HUES48 (cell line): Measurements from ENCODE around the gene SCFD2.

ENCODE experiments used
- H3K27ac ChIP-seq: one replicate; pipeline ENCODE4 v1.7.0; 2013; ENCODE audit warnings: low read depth, low read length, inconsistent platforms
- H3K27me3 ChIP-seq: 2 replicates; pipeline ENCODE4 v1.6.1; 2013; ENCODE audit warnings: mild to moderate bottlenecking, low read length; ENCODE audit not compliant: control insufficient read depth, insufficient read depth
- H3K36me3 ChIP-seq: 2 replicates; pipeline ENCODE4 v1.6.1; 2013; ENCODE audit warnings: low read length; ENCODE audit not compliant: control insufficient read depth, insufficient read depth
- H3K4me1 ChIP-seq: 2 replicates; pipeline ENCODE4 v1.6.1; 2013; ENCODE audit warnings: mild to moderate bottlenecking, low read length; ENCODE audit not compliant: control insufficient read depth, insufficient read depth
- H3K4me3 ChIP-seq: 2 replicates; pipeline ENCODE4 v1.5.1; 2013; ENCODE audit warnings: mild to moderate bottlenecking, low read depth, low read length
- H3K9ac ChIP-seq: 2 replicates; pipeline ENCODE4 v1.6.1; 2013; ENCODE audit warnings: mild to moderate bottlenecking, low read depth, low read length, moderate library complexity
- H3K9me3 ChIP-seq: 2 replicates; pipeline ENCODE4 v1.6.1; 2013; ENCODE audit warnings: low read length; ENCODE audit not compliant: control insufficient read depth, insufficient read depth

The SCFD2 gene

DNA sequence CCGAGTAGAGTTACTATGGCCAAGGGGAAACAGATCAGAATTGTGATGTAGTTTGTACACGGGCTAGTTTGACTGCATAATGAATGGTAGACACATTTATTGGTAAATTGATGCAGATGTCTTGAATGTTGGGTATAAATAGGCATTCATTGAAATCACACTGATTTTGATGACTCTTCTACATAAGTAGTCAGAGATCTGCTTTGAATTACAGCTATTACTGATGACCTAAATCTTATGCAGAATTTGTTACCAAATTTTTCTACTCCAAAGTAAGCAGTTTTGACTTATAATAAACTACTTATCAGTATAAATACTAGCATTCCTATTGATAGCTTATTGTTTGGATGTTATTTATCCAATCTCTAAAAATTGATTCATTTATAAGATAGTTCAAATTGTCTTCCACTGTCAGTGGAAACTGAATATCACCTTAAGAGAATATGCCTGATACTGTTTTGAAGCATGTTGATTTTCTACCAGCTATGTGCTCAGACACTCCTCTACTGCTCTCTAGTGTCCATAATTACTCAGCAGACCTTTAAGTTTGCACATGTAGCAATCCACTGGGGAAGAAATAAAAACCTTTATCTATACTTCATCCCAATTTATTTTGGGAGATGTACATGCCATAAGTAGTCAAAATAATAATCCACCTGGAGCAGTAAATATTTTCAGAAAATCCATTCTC lies 383.5 kb downstream of the SCFD2 start:
- H3K27me3 ChIP-seq, result no peaks in the 10 kb centered on the region
- H3K36me3 ChIP-seq, result no peaks in the 10 kb centered on the region
- no peak overlapping the region for H3K9ac ChIP-seq
- no peak overlapping the region for H3K27ac ChIP-seq
- H3K9me3 ChIP-seq, result no peaks in the 10 kb centered on the region
- H3K4me3 ChIP-seq, result no peak overlapping the region
- no peaks in the 10 kb centered on the region for H3K4me1 ChIP-seq

DNA sequence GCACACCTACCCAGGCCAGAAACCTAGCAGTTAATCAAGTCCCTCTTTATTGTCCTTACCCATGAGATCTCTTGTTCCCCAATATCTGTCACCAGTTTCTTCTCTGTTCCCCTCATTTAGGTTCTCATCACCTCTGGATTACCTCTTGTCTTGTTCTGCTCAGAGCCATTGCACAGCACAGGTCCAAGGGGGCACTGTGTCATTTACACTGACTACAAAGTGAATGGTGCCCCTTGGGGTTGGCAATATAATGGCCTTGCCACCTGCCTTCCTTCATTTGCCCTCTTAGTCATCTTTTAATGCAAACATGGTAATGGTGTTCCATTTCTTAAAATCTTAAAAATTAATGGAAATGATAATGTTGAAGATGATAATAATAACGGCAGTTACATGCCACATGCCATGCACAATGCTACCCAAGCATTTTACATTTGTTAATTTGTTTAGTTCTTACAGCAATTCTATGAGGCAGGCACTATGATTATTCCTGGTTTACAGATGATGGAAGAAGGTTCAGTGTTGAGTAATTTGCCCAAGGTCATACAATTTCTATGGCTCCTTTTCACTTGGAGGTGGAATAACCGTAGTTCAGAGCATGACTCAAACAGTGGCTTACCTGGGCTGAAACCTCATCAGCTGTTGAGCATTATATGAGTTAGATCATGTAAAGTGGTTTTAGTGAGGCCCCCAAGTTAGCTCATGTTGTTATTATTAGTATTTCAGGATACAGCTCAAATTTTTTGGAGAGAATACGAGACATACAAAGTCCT lies 385.9 kb downstream of the SCFD2 start:
- no peaks in the 10 kb centered on the region for H3K27me3 ChIP-seq
- H3K9ac ChIP-seq, result no peak overlapping the region
- H3K27ac ChIP-seq, result no peak overlapping the region
- no peaks in the 10 kb centered on the region for H3K36me3 ChIP-seq
- no peaks in the 10 kb centered on the region for H3K4me1 ChIP-seq
- H3K9me3 ChIP-seq, result no peaks in the 10 kb centered on the region
- no peak overlapping the region for H3K4me3 ChIP-seq

DNA sequence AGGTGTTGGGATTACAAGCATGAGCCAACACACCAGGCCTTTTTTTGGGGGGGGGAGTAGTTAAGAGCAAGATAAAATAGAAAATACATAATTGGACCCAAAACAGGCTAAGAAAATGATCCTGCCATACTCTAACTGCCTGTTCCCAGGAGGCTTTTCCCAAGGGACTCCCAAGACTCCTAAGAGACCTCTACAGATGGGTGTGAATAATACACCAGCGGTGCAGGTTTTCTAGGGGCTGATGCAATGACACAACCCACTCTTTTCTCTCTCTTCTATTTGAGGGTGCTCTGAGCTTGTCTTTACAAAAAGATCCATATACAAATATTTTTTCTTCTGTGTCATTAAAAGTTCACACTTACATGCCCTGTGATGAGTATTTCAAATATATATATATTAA lies 386.8 kb downstream of the SCFD2 start:
- H3K9me3 ChIP-seq, result no peaks in the 10 kb centered on the region
- H3K9ac ChIP-seq, result no peak overlapping the region
- H3K4me1 ChIP-seq, result no peaks in the 10 kb centered on the region
- H3K36me3 ChIP-seq, result no peaks in the 10 kb centered on the region
- H3K27ac ChIP-seq, result no peak overlapping the region
- no peak overlapping the region for H3K4me3 ChIP-seq
- no peaks in the 10 kb centered on the region for H3K27me3 ChIP-seq

DNA sequence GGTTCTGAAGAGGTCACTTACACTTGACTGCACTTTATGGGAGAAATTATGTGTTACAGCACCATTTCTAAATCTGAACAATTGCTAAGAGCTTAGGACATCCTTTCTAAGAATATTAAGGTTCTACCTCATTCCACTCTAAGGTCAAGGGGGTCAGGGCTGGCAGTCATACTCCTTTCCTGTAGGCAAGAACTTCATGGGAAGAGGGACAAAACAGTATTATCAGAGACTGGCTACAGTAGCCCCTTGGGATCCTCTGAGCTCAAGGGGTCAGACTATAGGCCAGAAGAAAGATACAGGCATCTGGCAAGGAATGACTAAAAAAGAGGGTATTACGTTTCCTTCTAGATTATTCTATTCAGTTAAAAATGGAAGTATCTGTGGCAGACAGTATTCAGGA lies 388.6 kb downstream of the SCFD2 start:
- Histone ChIP-seq H3K4me1 (no peaks in the 10 kb centered on the region), H3K9me3 (no peaks in the 10 kb centered on the region), H3K4me3 (no peak overlapping the region), H3K27ac (no peak overlapping the region), H3K27me3 (no peaks in the 10 kb centered on the region), H3K36me3 (no peaks in the 10 kb centered on the region), H3K9ac (no peak overlapping the region)

DNA sequence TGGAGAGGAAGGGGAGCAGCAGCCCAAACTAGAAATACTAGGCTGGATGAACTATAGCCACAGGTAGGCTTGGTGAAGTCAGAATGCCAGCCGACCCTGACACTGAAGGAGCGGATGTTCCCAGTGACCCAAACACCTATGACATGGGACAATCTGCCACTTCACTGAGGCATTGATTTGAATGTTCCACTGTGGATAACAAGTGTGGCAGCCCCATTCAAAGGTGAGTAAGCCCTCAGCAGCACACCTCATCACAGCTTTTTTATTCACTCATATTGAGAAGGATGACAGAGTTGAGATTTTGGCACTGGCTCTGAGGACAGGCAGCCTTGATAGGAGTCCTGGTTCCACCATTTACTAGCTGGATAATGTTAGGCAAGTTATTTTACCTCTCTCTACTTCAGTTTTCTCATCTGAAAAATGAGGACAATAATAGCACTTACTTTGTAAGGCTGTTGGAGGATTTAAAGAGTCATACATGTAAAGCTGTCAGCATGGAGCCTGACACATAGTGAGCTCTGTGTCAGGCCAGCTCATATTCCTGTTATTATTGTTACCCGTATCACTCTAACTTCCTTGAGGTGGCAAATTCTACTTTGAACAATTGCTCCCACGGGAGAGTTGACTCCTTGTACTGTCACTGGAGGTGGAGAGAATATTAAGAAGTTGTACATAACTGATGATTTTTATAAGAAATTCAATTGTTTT lies 389.2 kb downstream of the SCFD2 start:
- Histone ChIP-seq H3K4me3 (no peak overlapping the region), H3K27ac (no peak overlapping the region), H3K27me3 (no peaks in the 10 kb centered on the region), H3K36me3 (no peaks in the 10 kb centered on the region), H3K9ac (no peak overlapping the region), H3K9me3 (no peaks in the 10 kb centered on the region), H3K4me1 (no peaks in the 10 kb centered on the region)

DNA sequence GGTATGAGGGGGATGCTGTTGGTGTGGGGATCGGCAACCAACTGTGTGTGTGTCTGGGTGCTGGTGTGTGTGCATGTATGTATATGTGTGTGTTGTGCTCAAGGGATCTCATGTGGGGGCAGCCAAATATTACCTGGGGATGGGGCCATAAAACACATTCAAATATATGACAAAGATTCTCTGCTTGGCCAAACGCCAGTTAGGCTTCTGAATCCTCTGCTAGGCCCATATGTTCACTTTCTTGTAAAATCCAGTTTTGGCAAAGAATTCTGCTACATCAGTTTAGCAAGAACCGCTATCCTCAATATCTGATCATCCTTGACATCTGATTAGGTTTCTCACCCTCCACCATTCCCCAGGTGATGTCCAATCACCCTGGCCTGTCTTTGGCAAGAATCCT lies 397.2 kb downstream of the SCFD2 start:
- Histone ChIP-seq H3K4me1 (no peaks in the 10 kb centered on the region), H3K36me3 (no peaks in the 10 kb centered on the region), H3K27ac (no peak overlapping the region), H3K27me3 (no peaks in the 10 kb centered on the region), H3K9me3 (peaks cover 6% of the 10 kb centered on the region; the same call in 1 of the 2 replicates), H3K9ac (no peak overlapping the region), H3K4me3 (no peak overlapping the region)

DNA sequence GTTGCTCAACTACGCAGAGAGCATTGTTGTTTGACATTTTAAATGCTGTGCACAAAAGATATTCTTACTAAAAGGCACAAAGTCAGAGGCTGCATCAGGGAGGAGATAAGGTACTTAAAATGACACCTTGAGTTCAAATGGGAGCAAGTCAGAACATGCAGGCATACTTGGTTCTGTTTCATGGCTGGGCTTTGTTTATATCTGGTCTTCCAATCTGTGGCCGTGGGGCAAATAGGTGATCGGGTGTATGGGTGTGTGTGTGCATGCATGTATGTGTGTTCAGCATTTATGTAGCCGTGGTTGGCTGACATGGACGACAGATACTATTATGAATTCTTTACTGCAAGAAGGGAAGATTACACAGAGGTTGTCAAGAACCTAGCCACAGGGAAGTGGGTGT lies 397.6 kb downstream of the SCFD2 start:
- Histone ChIP-seq H3K36me3 (no peaks in the 10 kb centered on the region), H3K9ac (no peak overlapping the region), H3K27me3 (no peaks in the 10 kb centered on the region), H3K4me3 (no peak overlapping the region), H3K9me3 (peaks cover 6% of the 10 kb centered on the region; the same call in 1 of the 2 replicates), H3K4me1 (no peaks in the 10 kb centered on the region), H3K27ac (no peak overlapping the region)

DNA sequence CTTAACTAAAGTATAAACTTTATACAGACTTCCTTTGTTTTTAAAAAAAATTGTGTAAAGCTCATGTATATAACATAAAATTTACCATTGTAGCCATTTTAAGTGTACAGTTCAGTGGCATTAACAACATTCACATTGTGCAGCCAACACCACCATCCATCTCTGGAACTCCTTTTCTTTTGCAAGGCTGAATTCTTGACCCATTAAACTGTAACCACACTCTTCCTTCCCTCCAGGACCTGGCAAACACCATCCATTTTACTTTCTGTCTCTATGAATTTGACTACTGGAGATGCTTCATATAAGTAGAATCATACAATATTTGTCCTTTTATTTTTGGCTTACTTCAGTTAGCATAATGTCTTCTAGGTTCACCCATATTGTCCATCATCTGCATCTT lies 399.1 kb downstream of the SCFD2 start:
- no peaks in the 10 kb centered on the region for H3K27me3 ChIP-seq
- peaks cover 6% of the 10 kb centered on the region; the same call in 1 of the 2 replicates for H3K9me3 ChIP-seq
- H3K4me1 ChIP-seq, result no peaks in the 10 kb centered on the region
- H3K4me3 ChIP-seq, result no peak overlapping the region
- H3K27ac ChIP-seq, result no peak overlapping the region
- H3K9ac ChIP-seq, result no peak overlapping the region
- no peaks in the 10 kb centered on the region for H3K36me3 ChIP-seq

DNA sequence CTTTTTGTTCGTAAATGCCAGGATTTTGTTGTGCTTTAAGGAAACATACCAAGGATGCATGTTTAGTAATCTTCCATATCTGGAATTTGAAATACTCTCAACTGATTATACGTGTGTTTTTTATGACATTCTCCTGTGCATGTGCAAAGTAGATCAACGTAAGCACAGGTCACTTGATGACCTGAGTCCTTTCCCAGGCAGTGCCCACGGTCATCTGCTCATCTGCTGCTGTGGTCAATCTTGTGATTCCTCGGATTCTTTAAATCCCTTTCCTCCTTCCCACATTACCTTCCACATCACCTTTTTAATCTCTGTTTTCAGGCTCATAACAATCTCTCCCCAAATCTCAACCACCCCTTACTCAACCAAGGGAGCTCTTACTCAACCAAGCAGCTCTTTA lies 399.7 kb downstream of the SCFD2 start:
- H3K9me3 ChIP-seq, result peaks cover 6% of the 10 kb centered on the region; the same call in 1 of the 2 replicates
- H3K4me1 ChIP-seq, result no peaks in the 10 kb centered on the region
- H3K4me3 ChIP-seq, result no peak overlapping the region
- H3K36me3 ChIP-seq, result no peaks in the 10 kb centered on the region
- H3K9ac ChIP-seq, result no peak overlapping the region
- H3K27ac ChIP-seq, result no peak overlapping the region
- no peaks in the 10 kb centered on the region for H3K27me3 ChIP-seq

DNA sequence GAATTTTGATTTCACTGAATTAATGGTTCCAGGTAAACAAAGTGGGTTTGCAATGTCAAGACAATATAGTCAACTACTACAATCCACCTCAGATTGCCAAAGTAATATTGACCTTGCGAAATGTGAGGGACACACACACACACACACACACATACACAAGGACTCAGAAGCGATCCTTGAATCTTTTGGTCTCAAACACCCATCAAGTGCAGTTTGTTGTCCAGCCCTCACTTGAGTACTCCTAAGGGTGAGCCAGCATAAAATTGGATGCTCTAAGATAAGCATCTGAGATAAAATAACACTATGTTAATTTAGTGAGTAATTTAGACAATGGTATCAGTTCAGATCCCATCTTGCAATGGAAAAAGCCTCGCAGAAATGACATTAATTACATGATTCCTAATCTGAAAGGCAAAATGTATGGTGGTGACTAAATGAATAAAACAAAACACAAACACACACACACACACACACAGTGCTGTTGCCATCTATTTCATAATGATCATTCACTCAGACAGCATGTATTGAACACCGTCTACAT lies 401.2 kb downstream of the SCFD2 start:
- H3K27ac ChIP-seq, result no peak overlapping the region
- no peak overlapping the region for H3K4me3 ChIP-seq
- H3K36me3 ChIP-seq, result no peaks in the 10 kb centered on the region
- peaks cover 3% of the 10 kb centered on the region; the same call in 1 of the 2 replicates for H3K9me3 ChIP-seq
- H3K9ac ChIP-seq, result no peak overlapping the region
- H3K4me1 ChIP-seq, result no peaks in the 10 kb centered on the region
- no peaks in the 10 kb centered on the region for H3K27me3 ChIP-seq

DNA sequence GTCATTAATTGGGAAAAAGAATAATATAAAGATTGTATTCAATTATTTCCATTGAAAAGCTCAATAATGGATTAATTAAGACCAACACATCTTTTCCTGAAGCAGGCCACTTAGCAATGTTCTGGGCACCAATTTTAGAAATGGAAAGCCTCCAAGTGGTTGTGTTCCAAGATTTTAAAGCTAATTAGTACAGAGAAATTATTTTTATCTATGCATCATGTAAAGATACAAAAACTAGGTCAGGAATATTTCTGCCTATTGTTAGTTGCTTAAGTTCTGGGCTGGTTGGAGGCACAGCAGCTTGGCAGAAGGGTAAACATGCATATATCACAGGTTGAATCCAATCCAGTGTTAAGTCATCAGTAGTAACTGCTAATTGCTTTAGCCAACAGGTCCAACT lies 401.9 kb downstream of the SCFD2 start:
- Histone ChIP-seq H3K27me3 (no peaks in the 10 kb centered on the region), H3K36me3 (no peaks in the 10 kb centered on the region)

More for the DNA sequence above, 401.9 kb downstream of the SCFD2 start:
- Histone ChIP-seq H3K4me1 (no peaks in the 10 kb centered on the region), H3K4me3 (no peak overlapping the region), H3K9me3 (no peaks in the 10 kb centered on the region), H3K9ac (no peak overlapping the region), H3K27ac (no peak overlapping the region)
